GM21825 (cell line): ENCODE measurements around the gene SCUBE3.

ENCODE experiments used
- ATAC-seq: cut with Tn5 transposase; IDR thresholded peaks from one replicate; pipeline ENCODE4 v1.9.1; 2021; ENCODE audit warnings: mild to moderate bottlenecking, moderate library complexity; ENCODE audit not compliant: unreplicated experiment

SCUBE3 gene

GRCh38 chr6:35181308-35181932 lies 32.3 kb upstream of the SCUBE3 start:
- no peak for ATAC-seq

DNA sequence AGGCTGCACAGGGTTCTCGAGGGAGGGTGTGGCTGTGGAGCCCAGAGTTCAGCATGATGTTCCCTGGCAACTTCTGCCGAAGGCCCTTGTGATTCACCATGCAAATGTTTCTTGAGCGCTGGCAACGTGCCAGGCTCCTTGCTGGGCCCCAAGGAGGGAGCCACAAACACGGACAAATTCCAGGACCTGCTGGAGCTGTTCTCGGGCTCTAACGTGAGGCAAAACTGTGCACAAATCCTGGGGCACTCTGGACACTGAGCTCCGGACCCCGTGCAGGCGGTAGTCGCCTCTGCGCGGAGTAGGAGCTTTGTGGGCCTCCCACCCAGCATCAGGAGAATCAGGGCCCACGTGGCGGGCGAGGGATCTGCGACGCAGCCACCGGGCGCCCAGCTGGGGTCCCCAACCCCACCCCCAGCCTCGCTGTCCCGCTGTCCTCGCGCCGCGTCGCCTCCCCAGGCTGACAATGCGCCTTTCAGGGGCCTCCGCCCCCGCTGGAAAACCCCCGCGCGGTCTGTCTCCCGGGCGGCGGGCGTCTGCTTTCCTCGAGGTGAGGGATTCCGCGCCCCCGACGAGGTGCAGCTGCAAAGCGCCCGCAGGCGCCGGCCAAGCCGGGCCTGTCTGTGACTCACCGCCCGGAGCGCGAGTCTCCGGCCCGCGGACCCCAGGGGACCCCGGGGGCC lies 31.7 kb upstream of the SCUBE3 start:
- no peak for ATAC-seq

DNA sequence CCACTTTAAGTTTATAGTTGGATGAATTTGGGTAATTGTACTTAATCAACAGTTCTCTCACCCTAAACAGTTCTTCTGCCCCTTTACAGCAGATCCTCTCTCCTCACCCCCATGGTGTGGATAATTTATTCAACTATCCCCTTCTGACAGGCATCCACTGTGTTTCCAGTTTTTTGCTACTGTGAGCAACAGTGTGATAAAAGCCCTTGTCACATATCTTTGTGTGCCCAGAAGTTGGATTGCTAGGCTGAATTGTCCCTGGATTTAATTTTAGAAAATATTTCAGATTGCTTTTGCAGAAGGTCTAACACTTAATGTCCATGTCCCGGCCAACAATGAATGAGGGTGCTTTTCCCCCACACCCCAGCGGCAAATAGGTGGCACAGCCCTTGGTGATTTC lies 30.5 kb upstream of the SCUBE3 start:
- no peak for ATAC-seq

GRCh38 chr6:35183935-35184334 lies 29.8 kb upstream of the SCUBE3 start:
- ATAC-seq = no peak

- ATAC-seq = no peak
Measured at GRCh38 chr6:35184580-35185301, 29.0 kb upstream of the SCUBE3 start.

DNA sequence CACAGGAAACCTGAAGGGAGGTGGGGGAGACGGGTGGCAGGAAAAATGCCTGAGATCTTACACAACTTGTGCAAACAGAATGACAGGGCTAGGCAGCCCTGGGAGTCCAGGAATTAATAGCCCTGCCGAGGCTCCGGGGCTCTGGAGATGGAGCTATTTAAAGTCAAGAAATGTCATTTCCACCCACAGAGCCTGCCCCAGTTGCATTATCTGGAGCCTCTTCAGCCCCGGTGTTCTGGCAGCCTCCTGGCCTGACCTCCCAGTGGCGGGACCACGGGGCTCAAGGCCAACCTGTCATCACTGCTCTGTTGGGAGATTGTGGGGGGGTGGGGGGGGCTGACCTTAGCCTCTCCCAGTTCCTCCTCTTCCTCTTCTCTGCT lies 28.5 kb upstream of the SCUBE3 start:
- ATAC-seq = no peak

- ATAC-seq = no peak
Measured at GRCh38 chr6:35185971-35186370, 27.8 kb upstream of the SCUBE3 start.

DNA sequence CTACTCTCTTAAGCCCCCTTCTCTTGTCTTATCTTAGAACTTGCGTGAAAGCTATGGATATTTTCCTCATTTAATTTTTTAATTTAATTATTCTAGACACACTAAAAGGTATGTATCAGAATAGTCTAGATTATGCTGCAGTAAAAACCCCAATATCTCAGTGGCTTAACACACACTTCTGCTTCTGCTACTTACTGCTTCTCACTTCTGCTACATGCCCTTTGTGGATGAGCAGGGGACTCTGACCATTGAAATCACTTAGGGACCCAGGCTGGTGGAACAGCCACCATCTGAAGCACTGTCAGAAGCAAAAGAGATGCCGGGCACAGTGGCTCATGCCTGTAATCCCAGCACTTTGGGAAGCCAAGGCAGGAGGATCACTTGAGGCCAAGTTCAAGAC lies 27.2 kb upstream of the SCUBE3 start:
- ATAC-seq = no peak

GRCh38 chr6:35188886-35189285 lies 24.9 kb upstream of the SCUBE3 start:
- no peak for ATAC-seq

DNA sequence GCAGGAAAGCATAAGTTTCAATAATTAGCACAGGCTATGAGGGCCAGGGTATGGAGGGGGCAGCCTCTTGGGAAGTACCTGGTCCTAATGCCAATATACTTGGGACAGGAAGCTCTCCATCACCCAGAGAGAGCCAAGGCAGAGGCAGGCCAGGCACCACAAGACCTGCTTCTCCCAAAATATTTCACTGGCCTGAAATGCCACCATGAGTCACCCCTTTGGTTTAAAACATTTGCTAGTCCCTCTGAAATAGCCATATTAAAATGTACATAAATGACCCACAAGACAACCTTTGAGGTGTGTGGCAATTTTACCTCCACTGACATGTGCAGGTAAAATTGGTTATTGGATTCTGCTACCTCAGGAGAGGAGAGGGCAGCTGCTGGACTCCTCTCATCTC lies 23.4 kb upstream of the SCUBE3 start:
- no peak for ATAC-seq

GRCh38 chr6:35191889-35192288 lies 21.9 kb upstream of the SCUBE3 start:
- no peak for ATAC-seq

DNA sequence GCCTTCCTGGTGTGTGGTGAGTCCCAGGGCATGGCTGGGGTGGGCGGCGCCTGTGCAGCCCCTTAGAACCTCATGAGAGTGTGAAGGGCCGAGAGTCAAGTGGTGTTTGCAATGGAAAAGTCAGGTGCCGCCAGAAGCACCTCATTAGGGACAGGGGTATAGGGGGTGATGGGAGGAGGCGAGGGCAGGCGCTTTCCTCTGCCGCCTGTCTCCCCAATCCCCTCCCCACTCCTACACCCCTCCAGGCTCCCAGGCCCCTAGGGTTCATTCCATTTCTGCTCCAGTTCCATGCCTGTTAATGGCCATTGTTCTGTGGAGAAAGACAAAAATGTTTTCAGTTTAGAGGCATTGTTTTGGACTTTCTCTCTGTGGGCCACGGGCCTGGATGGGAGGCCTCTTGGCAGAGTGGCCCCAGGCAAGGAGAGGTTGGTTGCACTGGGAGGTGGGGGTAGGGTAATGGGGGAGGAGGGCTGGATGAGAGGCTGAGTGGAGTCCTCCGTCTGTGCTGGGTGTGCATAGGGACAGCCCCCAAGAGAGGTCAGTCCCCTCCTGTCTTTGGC lies 21.4 kb upstream of the SCUBE3 start:
- no peak for ATAC-seq

DNA sequence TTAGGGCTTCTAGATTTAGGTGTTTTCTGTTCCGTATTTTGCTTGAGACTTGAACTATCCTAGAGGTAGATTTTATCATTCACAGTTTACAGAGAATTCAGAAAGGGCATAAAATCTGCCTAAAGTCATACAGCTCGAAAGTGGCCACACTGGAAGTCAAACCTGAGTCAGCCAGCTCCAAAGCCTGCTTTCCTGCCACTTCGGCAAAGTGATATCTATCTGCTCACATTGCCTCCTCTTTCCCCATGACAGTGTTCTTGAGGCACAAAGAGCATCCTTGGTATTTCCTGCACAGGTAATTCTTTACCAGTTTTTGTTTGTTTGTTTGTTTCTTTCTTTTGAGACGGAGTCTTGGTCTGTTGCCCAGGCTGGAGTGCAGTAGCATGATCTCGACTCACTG lies 19.4 kb upstream of the SCUBE3 start:
- no peak for ATAC-seq

DNA sequence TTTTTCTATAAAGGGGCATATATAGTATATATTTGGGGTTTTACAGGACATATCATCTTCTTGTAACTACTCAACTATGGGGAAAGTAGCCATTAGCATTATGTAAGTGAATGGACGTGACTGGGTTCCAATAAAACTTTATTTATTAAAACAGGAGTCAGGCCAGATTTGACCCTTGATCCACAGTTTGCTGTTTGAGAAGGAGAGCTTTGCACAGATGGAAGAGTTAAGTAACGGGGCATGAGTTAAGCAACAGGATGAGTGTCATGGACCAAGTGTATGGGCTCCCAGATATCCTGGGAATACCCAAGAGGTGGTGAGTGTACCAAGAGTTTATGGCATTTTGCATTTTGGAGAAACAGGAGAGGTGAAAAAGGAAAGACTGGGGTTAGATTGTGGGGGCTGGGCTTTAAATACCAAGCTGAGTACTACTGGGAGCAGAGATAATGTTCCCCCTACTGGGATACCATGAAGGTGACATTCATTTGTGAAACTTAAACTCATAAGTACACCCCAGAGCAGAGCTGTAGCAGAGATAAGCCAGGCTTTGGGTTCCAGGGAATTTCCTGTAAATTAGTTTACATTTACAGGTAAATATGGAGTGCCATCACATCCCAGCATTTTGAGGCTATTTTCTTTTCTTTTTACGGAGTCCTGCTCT lies 18.5 kb upstream of the SCUBE3 start:
- ATAC-seq = no peak

DNA sequence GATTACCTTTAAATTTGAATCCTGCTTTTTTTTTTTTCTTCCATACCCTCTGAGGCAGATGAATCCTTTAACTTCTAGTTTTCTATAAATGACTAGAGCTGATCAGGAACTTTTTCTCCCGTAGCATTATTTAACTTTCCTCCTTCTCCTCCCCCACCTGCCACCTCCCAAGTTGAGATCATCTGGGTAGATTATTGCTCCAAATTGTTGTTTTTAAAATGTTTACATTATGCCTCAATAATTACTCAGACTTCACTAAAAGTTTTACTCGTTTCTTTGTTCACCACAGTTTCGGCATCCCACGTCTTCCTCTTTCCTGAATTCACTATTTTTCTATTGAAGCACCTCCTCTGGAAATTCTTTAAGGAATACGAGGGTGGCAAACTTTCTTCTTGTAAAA lies 16.6 kb upstream of the SCUBE3 start:
- ATAC-seq = no peak

DNA sequence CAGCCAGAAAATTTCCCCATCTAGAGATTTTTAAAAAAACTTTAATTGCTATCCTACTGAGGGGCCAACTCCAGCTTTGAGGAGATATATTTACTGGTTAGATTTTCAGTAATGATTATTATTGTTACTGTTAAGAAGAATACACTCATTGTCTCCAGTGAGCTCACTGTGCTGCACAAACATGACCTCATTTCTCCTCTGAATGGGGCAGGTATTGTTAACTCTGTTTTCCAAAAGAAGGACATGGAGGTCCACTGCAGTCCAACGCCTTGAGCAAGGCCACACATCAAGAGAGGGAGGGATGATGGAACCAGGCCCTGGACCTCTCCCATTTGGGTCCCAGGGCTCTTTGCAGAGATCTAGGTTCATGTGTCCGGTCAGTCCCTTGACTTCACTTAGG lies 13.9 kb upstream of the SCUBE3 start:
- no peak for ATAC-seq

DNA sequence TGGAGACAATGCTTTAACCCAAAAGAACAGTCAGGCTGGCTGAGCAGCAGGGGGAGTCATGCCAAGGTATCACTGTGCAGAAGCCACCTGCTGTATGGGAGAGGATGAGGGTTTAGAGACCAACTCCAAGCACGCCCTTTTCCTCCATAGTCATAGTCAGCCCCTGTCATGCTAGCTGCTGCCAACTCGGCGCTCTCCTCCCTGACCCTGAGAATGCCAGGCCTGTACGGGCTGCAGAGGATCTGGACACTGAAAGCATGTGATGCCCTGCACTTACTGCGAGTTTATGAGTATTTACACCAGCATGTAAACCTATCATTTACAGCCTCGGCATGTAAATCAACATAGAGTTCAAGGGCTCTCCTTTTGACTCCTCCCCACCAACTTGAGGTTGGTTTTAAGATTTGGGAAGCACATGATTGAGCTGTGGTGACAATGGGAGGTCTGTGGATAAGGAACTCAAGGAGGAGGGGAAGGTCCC lies 11.7 kb upstream of the SCUBE3 start:
- no peak for ATAC-seq

- ATAC-seq = no peak
Measured at GRCh38 chr6:35203152-35203670, 10.5 kb upstream of the SCUBE3 start.

DNA sequence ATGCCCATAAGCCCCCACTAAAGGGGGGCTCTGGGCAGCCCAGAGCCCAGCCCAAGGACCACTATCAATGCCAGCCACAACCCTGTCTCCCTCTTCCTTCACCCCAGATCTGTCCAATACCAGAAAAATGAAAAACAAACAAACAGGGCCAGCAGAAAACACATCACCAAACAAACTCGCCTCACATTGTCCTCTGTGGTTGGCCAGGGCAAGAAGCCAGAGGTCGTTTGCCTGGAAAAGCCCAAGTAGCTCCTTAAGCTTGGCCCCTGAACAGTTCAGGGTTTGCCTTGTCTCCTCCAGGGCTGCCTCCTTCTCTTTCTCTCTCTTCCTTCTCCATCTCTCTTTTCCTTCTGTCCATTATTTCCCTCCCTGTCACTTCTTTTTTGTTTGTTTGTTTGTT lies 10.1 kb upstream of the SCUBE3 start:
- no peak for ATAC-seq

DNA sequence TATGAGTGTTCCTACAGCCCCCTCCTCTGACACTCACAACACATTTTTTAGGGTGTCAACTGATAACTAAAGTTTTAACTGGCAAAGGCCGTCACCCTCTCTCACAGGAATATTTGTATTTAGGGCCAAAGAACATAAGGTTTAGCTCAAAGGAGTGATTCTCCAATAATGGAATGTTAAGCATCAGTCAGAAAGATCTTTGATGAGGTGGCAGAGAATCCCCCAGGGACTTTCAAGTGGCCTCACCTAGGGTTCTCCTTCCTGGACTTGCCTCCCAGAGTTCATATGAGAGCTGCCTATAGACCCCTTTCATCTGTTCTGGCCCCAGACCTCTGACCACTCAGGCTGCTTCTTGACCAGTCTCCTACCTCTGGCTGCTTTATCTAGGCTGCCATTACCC lies 7.4 kb upstream of the SCUBE3 start:
- no peak for ATAC-seq

- ATAC-seq = no peak
Measured at GRCh38 chr6:35208419-35208818, 5.3 kb upstream of the SCUBE3 start.
